Central memory CD8-positive, alpha-beta T cell (primary cell): ENCODE data around the gene OVCA2.

Source experiments
- ATAC-seq: fragments of 150-1000 bp; cut with Tn5 transposase; replicated peaks from 2 replicates; pipeline ENCODE4 v1.10.0; 2022; ENCODE audit warnings: mild to moderate bottlenecking, moderate FRiP score, moderate number of reproducible peaks; ENCODE audit not compliant: poor library complexity, severe bottlenecking; ENCODE audit errors: extremely low read depth
- DNase-seq, 2 donors: peaks; one replicate each; pipeline ENCODE4 v3.0.0; 2021; ENCODE audit warnings: low spot score in 2 of 2
- H3K27ac Mint-ChIP-seq: one replicate; pipeline ENCODE4 v1.8.0; 2022; ENCODE audit warnings: low read depth, mild to moderate bottlenecking, moderate library complexity, mixed read lengths
- H3K27me3 Mint-ChIP-seq: one replicate; pipeline ENCODE4 v1.8.0; 2022; ENCODE audit warnings: mixed read lengths
- H3K36me3 Mint-ChIP-seq: one replicate; pipeline ENCODE4 v1.8.0; 2022; ENCODE audit warnings: mild to moderate bottlenecking, moderate library complexity, mixed read lengths; ENCODE audit not compliant: insufficient read depth
- H3K4me1 Mint-ChIP-seq: one replicate; pipeline ENCODE4 v1.8.0; 2022; ENCODE audit warnings: mixed read lengths
- H3K4me3 Mint-ChIP-seq: one replicate; pipeline ENCODE4 v1.8.0; 2022; ENCODE audit warnings: mild to moderate bottlenecking, moderate library complexity, mixed read lengths
- H3K9me3 Mint-ChIP-seq: one replicate; pipeline ENCODE4 v1.8.0; 2022; ENCODE audit warnings: mixed read lengths

OVCA2 gene

GRCh38 chr17:2043785-2044184, 2.0 kb downstream of the OVCA2 start:
- no peak overlapping the region for H3K27ac Mint-ChIP-seq
- no peak for DNase-seq
- H3K4me3 Mint-ChIP-seq, result peak overlapping the region; percentile 92

GRCh38 chr17:2044263-2044894, 2.6 kb downstream of the OVCA2 start:
- Mint-ChIP-seq H3K27ac (no peak overlapping the region), H3K27me3 (no peaks in the 10 kb centered on the region), H3K4me3 (no peak overlapping the region), H3K36me3 (peaks cover 11% of the 10 kb centered on the region), H3K9me3 (no peaks in the 10 kb centered on the region), H3K4me1 (peaks cover 18% of the 10 kb centered on the region)
- no peak for DNase-seq
- no peak for ATAC-seq

More at GRCh38 chr17:2043785-2044184, 2.0 kb downstream of the OVCA2 start:
- ATAC-seq, result no peak
- Mint-ChIP-seq H3K9me3 (no peaks in the 10 kb centered on the region), H3K27me3 (no peaks in the 10 kb centered on the region), H3K36me3 (peaks cover 12% of the 10 kb centered on the region), H3K4me1 (peaks cover 18% of the 10 kb centered on the region)

- peaks cover 12% of the 10 kb centered on the region for H3K36me3 Mint-ChIP-seq
- DNase-seq, result no peak
- no peak overlapping the region for H3K4me3 Mint-ChIP-seq
- H3K27ac Mint-ChIP-seq, result no peak overlapping the region
- peaks cover 20% of the 10 kb centered on the region for H3K4me1 Mint-ChIP-seq
- no peaks in the 10 kb centered on the region for H3K27me3 Mint-ChIP-seq
- H3K9me3 Mint-ChIP-seq, result no peaks in the 10 kb centered on the region
- ATAC-seq, result no peak
Observed at GRCh38 chr17:2047590-2047989, 5.8 kb downstream of the OVCA2 start.

DNA sequence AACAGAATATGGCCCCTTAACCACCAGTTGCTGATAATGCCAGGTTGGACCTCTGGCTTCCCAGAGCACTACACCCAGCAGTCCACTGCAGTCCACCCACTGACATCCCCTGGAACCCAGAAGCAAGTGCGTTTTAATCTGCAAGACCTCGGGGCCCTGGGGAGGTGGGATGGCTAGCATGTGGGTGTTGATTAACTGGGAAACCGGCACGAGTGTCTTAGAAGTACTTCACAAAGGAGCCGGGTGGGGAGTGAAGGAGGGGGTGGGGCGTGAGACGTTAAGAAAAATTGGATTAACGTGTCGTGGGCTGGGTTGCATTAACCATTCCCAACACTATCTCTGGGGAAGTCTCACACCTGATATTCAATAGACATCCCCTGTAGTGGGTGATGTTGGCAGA, 7.0 kb downstream of the OVCA2 start:
- Mint-ChIP-seq H3K27ac (no peak overlapping the region), H3K4me3 (peak overlapping the region; percentile 59)

GRCh38 chr17:2049333-2050299, 7.8 kb downstream of the OVCA2 start:
- Mint-ChIP-seq H3K27ac (peak overlapping the region; percentile 49), H3K4me3 (peak overlapping the region; percentile 59), H3K4me1 (peaks cover 18% of the 10 kb centered on the region), H3K27me3 (no peaks in the 10 kb centered on the region), H3K9me3 (no peaks in the 10 kb centered on the region), H3K36me3 (peaks cover 21% of the 10 kb centered on the region)
- peak; percentile 68 for ATAC-seq
- DNase-seq, result peak; percentile 83 to 90

More for the DNA sequence above, 7.0 kb downstream of the OVCA2 start:
- DNase-seq (no peak), ATAC-seq (no peak)
- no peaks in the 10 kb centered on the region for H3K27me3 Mint-ChIP-seq
- H3K36me3 Mint-ChIP-seq, result peaks cover 16% of the 10 kb centered on the region
- H3K4me1 Mint-ChIP-seq, result peaks cover 18% of the 10 kb centered on the region
- no peaks in the 10 kb centered on the region for H3K9me3 Mint-ChIP-seq

DNA sequence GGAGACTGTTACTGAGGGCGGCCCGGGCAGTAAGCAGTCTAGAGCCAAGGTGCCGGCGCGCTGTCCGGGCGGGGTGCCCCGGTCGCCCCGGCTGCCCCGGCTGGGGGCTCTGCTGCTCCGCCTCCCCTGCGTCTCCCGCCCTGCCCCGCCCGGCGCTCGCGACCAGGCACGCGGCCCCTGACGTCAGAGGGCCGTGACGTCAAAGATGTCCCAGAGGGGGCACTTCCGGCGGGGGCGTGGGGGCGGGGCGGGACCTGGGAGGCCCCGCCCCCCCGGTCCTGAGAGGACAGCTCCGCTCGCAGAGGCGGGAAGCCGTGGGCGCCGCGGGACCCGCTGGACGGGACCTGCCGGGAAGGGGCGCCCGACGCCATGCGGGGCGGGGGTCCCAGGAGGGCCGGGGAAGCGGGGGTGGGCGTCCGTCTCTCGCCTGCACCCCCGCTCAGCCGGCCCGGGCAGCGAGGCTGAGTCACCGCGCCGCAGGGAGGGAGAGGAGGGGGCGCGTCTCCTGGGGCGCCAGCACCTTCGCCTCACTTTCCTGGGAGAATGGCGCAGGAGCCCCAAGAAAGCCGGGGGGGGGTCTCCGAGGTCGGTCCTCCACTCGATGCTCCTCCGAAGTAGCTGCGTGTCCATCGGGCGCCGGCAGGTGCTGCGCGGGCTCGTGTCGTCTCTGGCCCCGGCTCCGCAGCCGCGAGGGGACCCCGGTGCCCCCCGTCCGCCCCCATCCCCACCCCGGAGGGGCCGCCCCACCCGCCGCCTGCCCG, 8.7 kb downstream of the OVCA2 start:
- DNase-seq (peak; percentile 58 to 72), ATAC-seq (peak; percentile 17)
- Mint-ChIP-seq H3K27me3 (no peaks in the 10 kb centered on the region), H3K9me3 (no peaks in the 10 kb centered on the region), H3K4me3 (peak overlapping the region; percentile 59), H3K27ac (no peak overlapping the region), H3K4me1 (peaks cover 18% of the 10 kb centered on the region), H3K36me3 (peaks cover 23% of the 10 kb centered on the region)

GRCh38 chr17:2051061-2051932, 9.5 kb downstream of the OVCA2 start:
- H3K27ac Mint-ChIP-seq, result peak overlapping the region; percentile 59
- no peak for ATAC-seq
- H3K4me3 Mint-ChIP-seq, result peak overlapping the region; percentile 52
- no peaks in the 10 kb centered on the region for H3K9me3 Mint-ChIP-seq
- peaks cover 23% of the 10 kb centered on the region for H3K36me3 Mint-ChIP-seq
- no peak for DNase-seq
- H3K27me3 Mint-ChIP-seq, result no peaks in the 10 kb centered on the region
- H3K4me1 Mint-ChIP-seq, result peaks cover 18% of the 10 kb centered on the region

GRCh38 chr17:2051933-2052559, 10.2 kb downstream of the OVCA2 start:
- peaks cover 26% of the 10 kb centered on the region for H3K36me3 Mint-ChIP-seq
- DNase-seq (no peak), ATAC-seq (no peak)
- H3K4me3 Mint-ChIP-seq, result peak overlapping the region; percentile 52
- H3K27me3 Mint-ChIP-seq, result no peaks in the 10 kb centered on the region
- H3K27ac Mint-ChIP-seq, result peak overlapping the region; percentile 59
- no peaks in the 10 kb centered on the region for H3K9me3 Mint-ChIP-seq
- peaks cover 18% of the 10 kb centered on the region for H3K4me1 Mint-ChIP-seq

DNA sequence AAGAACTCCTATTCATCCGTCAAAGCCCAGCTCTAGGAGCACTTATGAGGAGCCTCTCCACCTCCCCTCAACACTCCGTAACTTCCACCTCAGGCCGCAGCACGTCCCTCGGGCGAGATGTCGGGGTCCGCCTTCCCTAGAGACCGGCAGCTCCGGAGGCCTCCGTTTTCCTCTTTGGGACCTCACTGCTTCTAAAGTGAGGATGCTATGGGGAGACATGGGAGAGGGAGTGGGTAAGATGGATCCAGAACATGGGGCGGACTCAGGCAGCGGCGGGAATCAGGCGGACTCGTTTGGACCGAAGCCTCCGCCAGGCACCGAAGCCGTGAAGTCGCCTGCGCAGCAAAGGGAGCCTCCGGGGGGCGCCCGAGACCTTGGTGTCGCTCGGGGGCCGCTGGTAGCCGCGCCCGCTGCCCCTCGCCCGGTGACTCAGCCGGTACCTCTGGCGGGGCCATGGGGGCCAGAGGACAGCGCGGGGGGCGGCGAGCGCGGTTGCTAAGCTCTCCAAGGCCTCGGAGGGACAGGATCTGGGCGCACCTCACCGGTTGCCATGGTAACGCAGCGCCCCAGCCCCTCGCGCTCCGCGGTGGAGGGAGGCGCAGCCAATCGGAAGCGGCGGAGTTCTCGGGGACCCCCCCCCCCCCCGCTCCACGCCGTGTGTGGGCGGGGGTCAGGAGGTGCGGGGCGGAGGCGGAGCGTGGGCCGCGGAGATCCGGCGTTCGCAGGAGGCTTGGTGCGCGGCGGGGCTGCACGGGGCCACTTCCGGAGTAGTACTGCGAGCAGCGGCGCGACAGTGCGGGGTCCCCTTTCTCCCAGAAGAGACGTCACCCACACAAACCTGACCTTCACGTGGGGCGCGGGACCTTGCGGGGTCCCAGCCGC, 11.8 kb downstream of the OVCA2 start:
- Mint-ChIP-seq H3K4me3 (peak overlapping the region; percentile 74), H3K36me3 (peaks cover 32% of the 10 kb centered on the region), H3K9me3 (no peaks in the 10 kb centered on the region), H3K27ac (peak overlapping the region; percentile 78), H3K27me3 (no peaks in the 10 kb centered on the region), H3K4me1 (peaks cover 18% of the 10 kb centered on the region)
- DNase-seq (peak; percentile 59 to 72), ATAC-seq (peak; percentile 37)

DNA sequence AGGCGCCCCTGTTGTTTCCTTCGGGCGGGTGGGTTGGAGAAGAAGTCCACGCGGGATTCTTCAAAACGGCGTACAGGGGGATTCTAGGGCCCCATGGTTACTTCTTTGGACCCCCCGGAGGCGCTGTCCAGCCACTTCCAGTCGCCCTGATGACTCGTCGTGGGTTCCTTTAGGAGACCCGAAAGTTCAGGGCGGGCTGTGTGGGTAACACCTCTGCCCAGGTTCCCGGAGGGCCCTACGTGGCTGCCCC, 12.4 kb downstream of the OVCA2 start:
- DNase-seq (no peak), ATAC-seq (no peak)
- peaks cover 30% of the 10 kb centered on the region for H3K36me3 Mint-ChIP-seq
- H3K4me3 Mint-ChIP-seq, result peak overlapping the region; percentile 74
- H3K27me3 Mint-ChIP-seq, result no peaks in the 10 kb centered on the region
- H3K4me1 Mint-ChIP-seq, result peaks cover 18% of the 10 kb centered on the region
- H3K9me3 Mint-ChIP-seq, result no peaks in the 10 kb centered on the region
- peak overlapping the region; percentile 78 for H3K27ac Mint-ChIP-seq
